Osteoblast (primary cell): ENCODE results near the gene PRPF40B. TPM values are rescaled to one million over a fixed set of nuclear protein-coding genes. Genes with fewer than 3 reads are reported as not detected.

ENCODE experiments used
- DNase-seq: peaks from one replicate; pipeline ENCODE4 v3.0.0; 2011; ENCODE audit warnings: low spot score, mixed read lengths; ENCODE audit not compliant: insufficient read length; ENCODE audit errors: missing footprints
- H2AFZ ChIP-seq: 2 replicates; pipeline ENCODE4 v1.6.0; 2011; ENCODE audit warnings: mild to moderate bottlenecking, low read length
- H3K27ac ChIP-seq: 2 replicates; pipeline ENCODE4 v1.5.1; 2011; ENCODE audit warnings: mild to moderate bottlenecking, low read depth, low read length, moderate library complexity
- H3K27me3 ChIP-seq: 2 replicates; pipeline ENCODE4 v1.6.0; 2012; ENCODE audit warnings: mild to moderate bottlenecking, control low read depth, inconsistent platforms, low read length, moderate library complexity; ENCODE audit not compliant: insufficient read depth
- H3K36me3 ChIP-seq: 2 replicates; pipeline ENCODE4 v1.5.1; 2011; ENCODE audit warnings: mild to moderate bottlenecking, low read length, control low read depth, moderate library complexity; ENCODE audit not compliant: insufficient read depth
- H3K4me1 ChIP-seq: 2 replicates; pipeline ENCODE4 v1.5.1; 2011; ENCODE audit warnings: mild to moderate bottlenecking, low read length, control low read depth, moderate library complexity; ENCODE audit not compliant: insufficient read depth
- H3K4me2 ChIP-seq: 2 replicates; pipeline ENCODE4 v1.6.0; 2011; ENCODE audit warnings: mild to moderate bottlenecking, low read length; ENCODE audit not compliant: insufficient read depth
- H3K4me3 ChIP-seq: fragments of 200-600 bp; sonication (generic); 3 replicates; pipeline ENCODE4 v1.5.1; 2012; ENCODE audit warnings: mild to moderate bottlenecking, low read length, inconsistent platforms; ENCODE audit not compliant: insufficient read depth
- H3K79me2 ChIP-seq: 2 replicates; pipeline ENCODE4 v1.6.0; 2012; ENCODE audit warnings: mild to moderate bottlenecking, low read length, control low read depth, inconsistent platforms; ENCODE audit not compliant: insufficient read depth
- H3K9me3 ChIP-seq: 2 replicates; pipeline ENCODE4 v1.5.1; 2011; ENCODE audit warnings: low read depth, low read length, control low read depth
- H4K20me1 ChIP-seq: 2 replicates; pipeline ENCODE4 v1.6.0; 2012; ENCODE audit warnings: mild to moderate bottlenecking, low read length, control low read depth; ENCODE audit not compliant: insufficient read depth
- CTCF ChIP-seq: IDR thresholded peaks from 2 replicates; pipeline ENCODE4 v1.5.1; 2011; ENCODE audit warnings: mild to moderate bottlenecking, low read depth, low read length, moderate library complexity; ENCODE audit errors: extremely low read depth
- total RNA-seq: library from RNA; depleted of rRNA; stranded (reverse); fragments of >200 nt; gene quantifications from 2 replicates; pipeline ENCODE4 v1.2.3, GENCODE V29; 2012

The PRPF40B gene
- total RNA-seq, 1 donor: 11.6 TPM

GRCh38 chr12:49584591-49584990 is 38.8 kb upstream of the PRPF40B start:
- Histone ChIP-seq H3K27ac (no peak overlapping the region), H3K9me3 (no peaks in the 10 kb centered on the region), H3K4me3 (no peak overlapping the region), H4K20me1 (peaks cover 8% of the 10 kb centered on the region), H3K27me3 (no peaks in the 10 kb centered on the region), H3K36me3 (no peaks in the 10 kb centered on the region), H3K79me2 (peaks cover 4% of the 10 kb centered on the region), H3K4me1 (peaks cover 4% of the 10 kb centered on the region), H3K4me2 (no peak overlapping the region), H2AFZ (no peak overlapping the region)
- TF ChIP-seq CTCF: no peak
- DNase-seq: no peak

GRCh38 chr12:49585477-49586459 is 37.6 kb upstream of the PRPF40B start:
- no peak for TF ChIP-seq CTCF
- Histone ChIP-seq H3K79me2 (peaks cover 4% of the 10 kb centered on the region), H3K27ac (no peak overlapping the region), H3K4me1 (peaks cover 4% of the 10 kb centered on the region), H3K4me3 (no peak overlapping the region), H4K20me1 (peaks cover 7% of the 10 kb centered on the region), H3K9me3 (no peaks in the 10 kb centered on the region), H3K4me2 (no peak overlapping the region), H3K36me3 (no peaks in the 10 kb centered on the region), H3K27me3 (no peaks in the 10 kb centered on the region), H2AFZ (no peak overlapping the region)
- no peak for DNase-seq

GRCh38 chr12:49587174-49587908 is 36.0 kb upstream of the PRPF40B start:
- DNase-seq: no peak
- Histone ChIP-seq H4K20me1 (peaks cover under 1% of the 10 kb centered on the region), H3K27me3 (no peaks in the 10 kb centered on the region), H3K4me3 (no peak overlapping the region), H3K79me2 (peaks cover under 1% of the 10 kb centered on the region), H3K9me3 (no peaks in the 10 kb centered on the region), H3K27ac (no peak overlapping the region), H3K4me2 (no peak overlapping the region), H3K4me1 (peaks cover 4% of the 10 kb centered on the region), H2AFZ (no peak overlapping the region), H3K36me3 (no peaks in the 10 kb centered on the region)
- peak; percentile 15 for TF ChIP-seq CTCF

GRCh38 chr12:49588281-49588680 is 35.1 kb upstream of the PRPF40B start:
- Histone ChIP-seq H3K9me3 (no peaks in the 10 kb centered on the region), H3K36me3 (no peaks in the 10 kb centered on the region), H3K4me2 (no peak overlapping the region), H3K4me3 (no peak overlapping the region), H4K20me1 (no peaks in the 10 kb centered on the region), H3K79me2 (no peaks in the 10 kb centered on the region), H3K27me3 (no peaks in the 10 kb centered on the region), H3K27ac (no peak overlapping the region), H2AFZ (no peak overlapping the region), H3K4me1 (peaks cover 4% of the 10 kb centered on the region)
- no peak for DNase-seq
- TF ChIP-seq CTCF: no peak
